Karpas-422 (cell line): ENCODE measurements around the gene SP100. TPM values are rescaled to one million over a fixed set of nuclear protein-coding genes. Genes with fewer than 3 reads are reported as not detected.
"Not testable (repeated sequence)": the region's sequence is repeated elsewhere in the genome, so short reads cannot be mapped to it uniquely, and the experiment has no call there.

ENCODE experiments used
- DNase-seq: peaks from one replicate; pipeline ENCODE4 v3.0.0-alpha.2; 2015
- H2AFZ ChIP-seq: fragments of 200-600 bp; sonication (generic); 2 replicates; pipeline ENCODE4 v1.6.1; 2014; ENCODE audit warnings: antibody characterized with exemption, low read length, mixed read lengths
- H3K27ac ChIP-seq: fragments of 200-600 bp; sonication (generic); 2 replicates; pipeline ENCODE4 v1.5.1; 2014; ENCODE audit warnings: mild to moderate bottlenecking, low read length, moderate library complexity
- H3K27me3 ChIP-seq: fragments of 200-600 bp; sonication (generic); 2 replicates; pipeline ENCODE4 v1.6.1; 2014; ENCODE audit warnings: low read length, mixed read lengths
- H3K36me3 ChIP-seq: fragments of 200-600 bp; sonication (generic); 2 replicates; pipeline ENCODE4 v1.6.1; 2014; ENCODE audit warnings: low read length, mixed read lengths; ENCODE audit not compliant: insufficient read depth
- H3K4me1 ChIP-seq: fragments of 200-600 bp; sonication (generic); 2 replicates; pipeline ENCODE4 v1.6.1; 2014; ENCODE audit warnings: mild to moderate bottlenecking, low read length, mixed read lengths
- H3K4me2 ChIP-seq: fragments of 200-600 bp; sonication (generic); 2 replicates; pipeline ENCODE4 v1.6.1; 2014; ENCODE audit warnings: low read length, low read depth, mild to moderate bottlenecking; ENCODE audit not compliant: poor library complexity, severe bottlenecking
- H3K4me3 ChIP-seq: fragments of 200-600 bp; sonication (generic); 2 replicates; pipeline ENCODE4 v1.5.1; 2014; ENCODE audit warnings: mild to moderate bottlenecking, antibody characterized with exemption, low read length, mixed read lengths
- H3K79me2 ChIP-seq: fragments of 200-600 bp; sonication (generic); 2 replicates; pipeline ENCODE4 v1.6.1; 2014; ENCODE audit warnings: mild to moderate bottlenecking, low read length, mixed read lengths
- H3K9ac ChIP-seq: fragments of 200-600 bp; sonication (generic); 2 replicates; pipeline ENCODE4 v1.6.0; 2014; ENCODE audit warnings: low read length
- H3K9me2 ChIP-seq: fragments of 200-600 bp; sonication (generic), shearing (Covaris generic); replicated peaks from 2 replicates; pipeline ENCODE4 v1.6.0; 2014; ENCODE audit warnings: mild to moderate bottlenecking, low read length, moderate library complexity; ENCODE audit not compliant: insufficient read depth
- H3K9me3 ChIP-seq: fragments of 300-700, 200-600 bp; sonication (generic); 2 replicates; pipeline ENCODE4 v1.6.1; 2014; ENCODE audit warnings: low read length, mixed read lengths
- H4K20me1 ChIP-seq: fragments of 200-600 bp; sonication (generic); 2 replicates; pipeline ENCODE4 v1.6.1; 2014; ENCODE audit warnings: mild to moderate bottlenecking, antibody characterized with exemption, low read length, low read depth; ENCODE audit not compliant: insufficient read depth
- total RNA-seq: library from RNA; depleted of rRNA; stranded (reverse); fragments of >200 nt; shearing (Covaris generic); gene quantifications from 2 replicates; pipeline ENCODE4 v1.2.3, GENCODE V29; 2014; ENCODE audit warnings: low replicate concordance

Gene SP100
- total RNA-seq, 1 experiment from 2014 or later = 148 TPM

DNA sequence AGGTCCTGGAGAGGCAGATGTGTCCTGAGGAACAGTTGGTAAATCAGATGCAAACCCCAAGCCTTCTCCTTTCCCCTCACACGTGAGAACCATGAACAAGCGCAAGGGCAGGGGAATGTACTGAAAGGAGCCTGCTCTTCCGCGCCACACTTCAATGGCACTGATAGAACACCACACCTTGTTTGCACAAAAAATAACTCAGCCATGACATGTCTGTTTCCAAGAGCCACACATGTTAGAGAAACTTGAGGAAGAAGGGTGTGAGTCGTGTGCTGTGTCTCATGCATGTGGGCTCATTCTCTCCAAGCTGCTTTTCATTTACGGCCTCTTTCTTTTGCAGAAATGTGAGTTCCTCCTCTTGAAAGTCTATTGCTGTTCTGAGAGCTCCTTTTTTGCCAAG, 15.0 kb upstream of the SP100 start:
- H3K79me2 ChIP-seq, H3K9me2 ChIP-seq, H4K20me1 ChIP-seq, H2AFZ ChIP-seq, H3K4me2 ChIP-seq, H3K27me3 ChIP-seq, DNase-seq, H3K4me3 ChIP-seq, H3K9ac ChIP-seq, H3K9me3 ChIP-seq, H3K27ac ChIP-seq, H3K36me3 ChIP-seq: not testable (repeated sequence)
- peaks cover 13% of the 10 kb centered on the region for H3K4me1 ChIP-seq

DNA sequence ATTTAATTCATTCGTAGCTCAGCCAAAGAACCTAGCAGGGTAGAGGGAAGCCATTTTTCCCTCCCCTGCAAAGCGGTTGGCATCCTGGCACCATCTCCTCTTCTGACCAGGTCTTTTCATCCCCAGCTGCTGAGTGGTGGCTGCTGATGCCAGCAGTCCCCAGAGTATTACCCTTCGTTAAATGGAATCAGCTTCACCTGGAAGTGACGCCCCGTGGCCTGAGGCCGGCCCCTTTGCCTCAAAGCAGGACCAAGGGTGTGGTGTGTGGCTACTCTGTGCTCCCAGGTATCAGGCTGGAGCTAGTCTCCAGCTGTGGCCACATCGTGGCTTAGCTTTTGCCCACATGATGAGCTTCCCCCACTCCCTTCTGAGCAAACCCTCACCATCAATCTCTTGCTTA, 12.3 kb upstream of the SP100 start:
- no peaks in the 10 kb centered on the region for H3K27me3 ChIP-seq
- no peaks in the 10 kb centered on the region for H3K9me3 ChIP-seq
- peaks cover 6% of the 10 kb centered on the region; the same call in 1 of the 2 replicates for H3K36me3 ChIP-seq
- no peak for DNase-seq
- H3K9me2 ChIP-seq = no peaks in the 10 kb centered on the region
- no peaks in the 10 kb centered on the region for H3K4me1 ChIP-seq
- H3K9ac ChIP-seq = no peak overlapping the region
- no peak overlapping the region for H2AFZ ChIP-seq
- H3K4me2 ChIP-seq = no peak overlapping the region
- H3K4me3 ChIP-seq = no peak overlapping the region
- no peaks in the 10 kb centered on the region for H3K79me2 ChIP-seq
- H3K27ac ChIP-seq = no peak overlapping the region
- H4K20me1 ChIP-seq = no peaks in the 10 kb centered on the region

DNA sequence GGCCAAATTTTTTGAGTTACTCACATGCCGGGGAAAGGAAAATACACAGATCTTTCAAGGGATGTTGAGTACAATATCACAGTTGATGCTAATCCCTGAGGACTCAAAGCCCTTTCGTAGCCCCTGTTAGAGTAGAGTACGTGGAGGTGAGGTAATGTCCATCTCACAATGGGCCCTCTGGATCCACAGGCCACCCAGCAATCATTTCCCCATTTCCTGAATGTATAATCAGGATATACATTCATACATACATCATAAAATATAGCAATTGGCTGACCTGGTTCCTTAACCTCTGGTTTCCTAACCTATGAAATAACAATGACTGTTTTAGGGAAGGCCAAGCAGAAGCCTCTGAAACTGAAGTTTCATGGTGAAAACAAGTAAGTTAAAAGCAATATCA, 10.2 kb upstream of the SP100 start:
- Histone ChIP-seq H3K9me3 (no peaks in the 10 kb centered on the region), H3K27ac (no peak overlapping the region), H3K9me2 (no peaks in the 10 kb centered on the region), H3K4me3 (no peak overlapping the region), H2AFZ (no peak overlapping the region), H3K79me2 (no peaks in the 10 kb centered on the region), H3K4me2 (no peak overlapping the region), H3K4me1 (no peaks in the 10 kb centered on the region), H3K27me3 (no peaks in the 10 kb centered on the region), H3K36me3 (peaks cover 6% of the 10 kb centered on the region; the same call in 1 of the 2 replicates), H3K9ac (no peak overlapping the region), H4K20me1 (no peaks in the 10 kb centered on the region)
- no peak for DNase-seq

DNA sequence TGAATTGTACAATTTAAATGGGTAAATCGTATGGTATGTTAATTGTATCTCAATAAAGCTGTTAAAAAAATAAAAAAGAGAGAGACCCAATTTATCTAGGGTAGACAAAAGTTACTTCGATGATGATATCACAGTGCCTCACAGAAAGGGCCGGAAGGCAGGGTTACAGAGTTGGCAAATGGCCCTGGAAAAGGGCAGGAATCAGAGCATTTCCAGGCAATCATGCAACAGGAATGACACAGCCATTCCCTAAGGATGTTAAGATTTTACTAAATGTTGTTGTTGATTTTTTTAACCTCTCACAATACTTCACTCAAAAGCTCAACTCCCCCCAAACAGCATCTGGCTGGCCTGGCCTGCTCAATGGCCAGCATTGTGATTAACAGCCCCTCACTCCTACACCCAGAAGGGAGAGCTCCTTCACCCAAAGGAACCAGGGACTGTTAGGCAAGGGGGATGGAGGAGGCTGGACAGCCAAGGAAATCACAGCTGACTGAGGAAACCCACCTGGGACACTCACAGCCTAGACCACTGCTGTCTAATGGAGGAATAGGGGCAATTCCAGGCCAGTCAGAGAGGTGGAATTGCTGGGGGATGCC, 7.7 kb upstream of the SP100 start:
- DNase-seq = no peak
- Histone ChIP-seq H3K27me3 (no peaks in the 10 kb centered on the region), H4K20me1 (no peaks in the 10 kb centered on the region), H3K9me2 (no peaks in the 10 kb centered on the region), H3K4me1 (peaks cover 18% of the 10 kb centered on the region), H3K9me3 (no peaks in the 10 kb centered on the region), H2AFZ (no peak overlapping the region), H3K4me3 (no peak overlapping the region), H3K36me3 (no peaks in the 10 kb centered on the region; the same call in 1 of the 2 replicates), H3K9ac (no peak overlapping the region), H3K4me2 (no peak overlapping the region), H3K27ac (no peak overlapping the region), H3K79me2 (no peaks in the 10 kb centered on the region)

DNA sequence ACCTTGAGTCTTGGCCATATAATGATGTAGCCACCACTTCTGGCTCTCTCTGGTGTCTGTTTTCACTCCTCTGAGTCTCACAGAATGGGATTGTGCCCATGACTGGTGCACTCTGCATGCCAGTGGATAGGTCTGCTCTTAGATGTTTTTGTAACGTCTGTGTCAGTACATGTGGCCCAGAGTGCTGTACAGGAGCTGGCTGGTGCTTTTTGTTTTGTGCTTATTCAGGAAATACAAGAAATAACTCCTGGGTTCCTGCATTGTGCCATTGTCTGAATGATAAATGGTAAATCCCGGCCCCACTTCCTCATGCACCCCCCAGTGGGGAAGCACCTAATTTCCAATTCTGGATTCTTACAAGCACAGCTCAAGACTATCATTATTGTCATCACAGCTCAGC, 6.7 kb upstream of the SP100 start:
- H3K9ac ChIP-seq, H3K79me2 ChIP-seq, H4K20me1 ChIP-seq, H3K9me2 ChIP-seq, H3K27ac ChIP-seq, DNase-seq, H3K4me2 ChIP-seq, H2AFZ ChIP-seq, H3K27me3 ChIP-seq, H3K36me3 ChIP-seq, H3K4me3 ChIP-seq, H3K9me3 ChIP-seq: not testable (repeated sequence)
- H3K4me1 ChIP-seq = peaks cover 27% of the 10 kb centered on the region

DNA sequence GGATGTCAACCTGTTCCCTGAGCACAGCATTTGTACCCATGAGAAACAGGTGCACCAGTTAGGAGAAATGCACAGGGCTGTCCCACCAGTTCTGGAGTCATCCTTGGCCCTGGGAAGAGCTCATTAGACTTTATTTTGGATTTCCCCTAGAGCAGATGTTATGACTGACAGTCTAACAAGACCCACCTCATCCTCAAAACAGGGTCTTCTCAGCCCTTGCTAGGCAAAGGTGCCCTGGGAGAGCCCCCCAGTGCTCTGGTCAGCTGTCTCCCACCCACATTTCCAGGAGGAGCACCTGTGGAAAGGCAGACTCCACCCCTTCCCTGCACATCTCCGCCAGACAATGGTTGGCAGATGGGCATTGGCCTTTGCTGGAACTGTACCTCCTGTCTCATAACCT, 5.7 kb upstream of the SP100 start:
- H3K9me2 ChIP-seq = no peaks in the 10 kb centered on the region
- no peaks in the 10 kb centered on the region for H4K20me1 ChIP-seq
- no peaks in the 10 kb centered on the region for H3K9me3 ChIP-seq
- H2AFZ ChIP-seq = no peak overlapping the region
- no peaks in the 10 kb centered on the region; the same call in 1 of the 2 replicates for H3K36me3 ChIP-seq
- H3K4me3 ChIP-seq = no peak overlapping the region
- H3K9ac ChIP-seq = no peak overlapping the region
- peaks cover 28% of the 10 kb centered on the region for H3K4me1 ChIP-seq
- no peaks in the 10 kb centered on the region for H3K27me3 ChIP-seq
- H3K27ac ChIP-seq = no peak overlapping the region
- no peak for DNase-seq
- no peaks in the 10 kb centered on the region for H3K79me2 ChIP-seq
- H3K4me2 ChIP-seq = no peak overlapping the region

DNA sequence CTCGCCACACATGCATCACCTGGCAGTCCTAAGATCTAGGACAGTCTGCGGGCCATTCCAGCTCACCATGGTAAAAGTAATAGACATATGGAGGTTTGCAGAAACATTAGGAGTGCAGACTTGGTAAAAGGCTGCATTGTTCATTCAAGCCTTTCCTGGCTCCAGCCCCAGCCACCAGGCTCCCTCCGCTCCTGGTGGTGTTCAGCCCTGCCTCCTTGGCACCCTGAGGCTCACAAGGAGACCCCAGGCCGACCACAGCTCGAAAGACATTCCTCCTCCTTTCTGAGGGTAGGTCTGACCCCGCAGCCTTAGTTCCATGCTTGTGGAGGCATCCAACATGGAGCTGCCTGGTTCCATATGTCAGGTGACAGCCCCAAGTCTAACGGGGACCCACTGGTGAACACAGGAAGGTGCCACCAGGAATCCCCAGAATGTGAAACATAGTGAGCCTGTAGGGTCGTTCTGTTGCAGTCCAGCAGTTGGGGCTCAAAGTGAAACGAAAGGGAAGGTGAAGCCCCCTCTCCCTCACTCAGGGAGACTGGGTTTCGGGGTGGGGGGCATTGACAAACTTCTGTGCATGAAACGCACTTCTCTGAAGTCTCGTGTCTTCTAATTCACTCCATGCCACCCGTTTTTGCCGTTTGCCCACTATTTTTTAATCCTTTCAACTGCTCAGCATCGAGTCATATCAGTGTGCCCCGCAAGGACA, 5.0 kb upstream of the SP100 start:
- H4K20me1 ChIP-seq = no peaks in the 10 kb centered on the region
- peaks cover 34% of the 10 kb centered on the region for H3K4me1 ChIP-seq
- no peak for DNase-seq
- H3K9ac ChIP-seq = peak overlapping the region; percentile 83
- no peak overlapping the region for H3K27ac ChIP-seq
- H3K79me2 ChIP-seq = no peaks in the 10 kb centered on the region
- H3K9me3 ChIP-seq = no peaks in the 10 kb centered on the region
- H3K9me2 ChIP-seq = no peaks in the 10 kb centered on the region
- H2AFZ ChIP-seq = peak overlapping the region; percentile 96
- peak overlapping the region; percentile 80 for H3K4me3 ChIP-seq
- peak overlapping the region; percentile 92 for H3K4me2 ChIP-seq
- H3K27me3 ChIP-seq = no peaks in the 10 kb centered on the region
- H3K36me3 ChIP-seq = no peaks in the 10 kb centered on the region; the same call in 1 of the 2 replicates

DNA sequence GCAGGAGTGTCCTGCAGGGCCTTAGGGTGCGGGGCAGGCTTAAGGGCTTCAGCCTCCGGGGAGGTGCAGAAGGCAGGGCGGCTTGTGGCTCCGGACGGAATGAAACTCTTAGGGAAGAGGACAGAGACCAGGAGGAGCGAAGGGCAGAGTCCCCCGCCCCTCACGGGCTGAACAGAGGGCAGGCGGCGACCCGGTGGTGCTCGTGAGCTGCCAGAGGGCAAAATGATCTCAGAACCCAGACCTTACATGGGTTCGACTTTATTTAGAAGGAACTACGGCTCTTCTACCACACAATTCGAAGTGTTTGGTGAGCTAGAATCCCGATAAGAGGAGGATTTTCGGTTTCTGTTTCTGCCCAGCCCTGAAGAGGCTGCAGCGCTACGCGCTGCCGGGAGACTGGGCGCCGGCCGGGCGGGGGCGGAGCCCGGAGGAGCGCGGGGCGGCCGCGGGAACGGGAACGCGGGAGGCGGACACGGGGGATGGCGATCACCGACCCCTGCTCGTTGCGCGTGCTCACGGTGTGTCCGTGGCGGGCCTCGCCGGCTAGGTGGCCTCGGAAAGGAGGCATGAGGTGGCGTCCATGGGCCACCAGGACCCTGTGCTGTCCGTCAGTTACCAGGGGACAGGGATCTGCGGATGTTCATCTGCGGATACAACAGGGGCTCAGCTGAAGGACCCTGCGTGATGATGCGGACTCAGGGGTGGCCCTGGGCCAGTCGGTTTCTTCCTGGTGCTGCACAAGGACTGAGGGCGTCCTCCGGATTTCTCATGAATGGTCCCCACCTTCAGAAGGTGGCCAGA, 4.2 kb upstream of the SP100 start:
- Histone ChIP-seq H3K79me2 (peaks cover 7% of the 10 kb centered on the region), H3K4me1 (peaks cover 34% of the 10 kb centered on the region), H3K36me3 (no peaks in the 10 kb centered on the region), H4K20me1 (no peaks in the 10 kb centered on the region), H3K9ac (peak overlapping the region; percentile 83), H3K9me2 (no peaks in the 10 kb centered on the region), H2AFZ (peak overlapping the region; percentile 96), H3K4me3 (peak overlapping the region; percentile 80), H3K4me2 (peak overlapping the region; percentile 92), H3K9me3 (no peaks in the 10 kb centered on the region), H3K27ac (no peak overlapping the region), H3K27me3 (no peaks in the 10 kb centered on the region)
- peak; percentile 81 for DNase-seq
